ENCODE results near the gene AUTS2.

The AUTS2 gene

DNA sequence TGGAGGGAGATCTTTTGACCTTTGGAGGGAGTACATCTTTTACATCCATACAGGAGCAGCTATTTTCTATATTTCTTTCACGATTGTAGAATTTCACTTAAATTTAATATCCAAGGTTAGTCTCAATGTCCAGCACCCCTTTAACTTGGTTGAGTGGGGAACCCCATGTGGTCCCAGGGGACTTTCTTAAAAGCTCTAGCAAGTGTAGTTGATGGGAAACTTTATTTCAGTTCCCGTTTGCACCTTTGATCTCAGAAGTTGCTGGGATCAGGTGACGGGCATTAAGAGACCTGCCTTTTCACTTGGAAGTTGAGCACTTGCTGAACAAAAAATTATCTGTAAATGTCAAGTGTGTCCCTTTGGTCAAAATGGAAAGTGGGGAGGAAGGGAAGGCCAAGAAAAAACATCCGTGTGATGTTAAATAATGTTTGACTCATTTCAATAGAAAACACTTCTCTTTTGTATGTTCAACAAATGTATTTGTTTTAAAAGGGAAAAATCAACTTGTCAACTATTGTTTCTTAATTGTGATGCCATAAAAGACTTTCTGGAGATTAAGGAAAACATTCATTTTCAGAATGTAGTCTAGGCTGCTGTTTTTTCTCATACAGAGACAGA lies 1163.5 kb downstream of the AUTS2 start:
- Histone ChIP-seq H3K27ac (ENCODE audit: low read depth, low read length) (no peak overlapping the region), H3K4me2 (ENCODE audit: low read depth, low read length, poor library complexity, severe bottlenecking) (no peak overlapping the region)

DNA sequence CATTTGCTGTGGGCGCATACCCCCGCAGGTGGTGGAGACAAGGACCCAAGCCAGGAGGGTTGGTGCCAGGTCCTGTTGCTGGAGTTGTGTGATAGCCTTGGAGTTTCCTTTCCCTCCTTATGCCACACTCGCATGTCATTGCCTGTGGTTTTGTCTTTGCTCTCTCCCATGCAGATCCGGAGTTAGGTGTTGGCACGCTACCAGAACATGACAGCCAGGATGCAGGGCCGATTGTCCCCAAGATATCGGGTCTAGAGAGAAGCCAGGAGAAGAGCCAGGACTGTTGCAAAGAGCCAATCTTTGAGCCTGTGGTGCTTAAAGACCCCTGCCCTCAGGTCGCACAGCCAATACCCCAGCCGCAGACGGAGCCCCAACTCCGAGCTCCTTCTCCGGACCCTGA lies 1164.4 kb downstream of the AUTS2 start:
- Histone ChIP-seq H3K9me2 (replicated peaks; ENCODE audit: insufficient read depth, low read length) (no peaks in the 10 kb centered on the region), H3K36me3 (ENCODE audit: low read length) (no peaks in the 10 kb centered on the region), H3K27ac (ENCODE audit: low read depth, low read length) (no peak overlapping the region), H4K20me1 (ENCODE audit: low read depth, low read length) (no peaks in the 10 kb centered on the region; the same call in 1 of the 2 replicates), H3K4me2 (ENCODE audit: low read depth, low read length, poor library complexity, severe bottlenecking) (no peak overlapping the region), H3K9me3 (ENCODE audit: insufficient read depth, low read length) (no peaks in the 10 kb centered on the region), H3K79me2 (ENCODE audit: insufficient read depth, low read length) (no peaks in the 10 kb centered on the region), H3K27me3 (ENCODE audit: low read length) (no peaks in the 10 kb centered on the region), H2AFZ (ENCODE audit: low read depth, low read length, severe bottlenecking) (no peak overlapping the region), H3F3A (ENCODE audit: insufficient read depth) (no peaks in the 10 kb centered on the region), H3K4me3 (ENCODE audit: insufficient read depth, low read length, poor library complexity, severe bottlenecking) (no peak overlapping the region), H3K9ac (ENCODE audit: low read length) (no peak overlapping the region)
- TF ChIP-seq EZH2phosphoT487 (conservative IDR thresholded peaks at IDR 0.05; ENCODE audit: low read length) = no peak
- TF ChIP-seq, protein P1, sequence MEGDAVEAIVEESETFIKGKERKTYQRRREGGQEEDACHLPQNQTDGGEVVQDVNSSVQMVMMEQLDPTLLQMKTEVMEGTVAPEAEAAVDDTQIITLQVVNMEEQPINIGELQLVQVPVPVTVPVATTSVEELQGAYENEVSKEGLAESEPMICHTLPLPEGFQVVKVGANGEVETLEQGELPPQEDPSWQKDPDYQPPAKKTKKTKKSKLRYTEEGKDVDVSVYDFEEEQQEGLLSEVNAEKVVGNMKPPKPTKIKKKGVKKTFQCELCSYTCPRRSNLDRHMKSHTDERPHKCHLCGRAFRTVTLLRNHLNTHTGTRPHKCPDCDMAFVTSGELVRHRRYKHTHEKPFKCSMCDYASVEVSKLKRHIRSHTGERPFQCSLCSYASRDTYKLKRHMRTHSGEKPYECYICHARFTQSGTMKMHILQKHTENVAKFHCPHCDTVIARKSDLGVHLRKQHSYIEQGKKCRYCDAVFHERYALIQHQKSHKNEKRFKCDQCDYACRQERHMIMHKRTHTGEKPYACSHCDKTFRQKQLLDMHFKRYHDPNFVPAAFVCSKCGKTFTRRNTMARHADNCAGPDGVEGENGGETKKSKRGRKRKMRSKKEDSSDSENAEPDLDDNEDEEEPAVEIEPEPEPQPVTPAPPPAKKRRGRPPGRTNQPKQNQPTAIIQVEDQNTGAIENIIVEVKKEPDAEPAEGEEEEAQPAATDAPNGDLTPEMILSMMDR (IDR thresholded peaks at IDR 0.05; ENCODE audit: insufficient read depth, low read length, poor library complexity, severe bottlenecking) = no peak

More for the DNA sequence above, 1163.5 kb downstream of the AUTS2 start:
- H4K20me1 ChIP-seq (ENCODE audit: low read depth, low read length) = no peaks in the 10 kb centered on the region; the same call in 1 of the 2 replicates
- no peaks in the 10 kb centered on the region for H3K36me3 ChIP-seq (ENCODE audit: low read length)
- TF ChIP-seq, protein P1 (IDR thresholded peaks at IDR 0.05; ENCODE audit: insufficient read depth, low read length, poor library complexity, severe bottlenecking) = no peak
- no peak for TF ChIP-seq EZH2phosphoT487 (conservative IDR thresholded peaks at IDR 0.05; ENCODE audit: low read length)
- no peaks in the 10 kb centered on the region for H3K9me2 ChIP-seq (replicated peaks; ENCODE audit: insufficient read depth, low read length)
- no peak overlapping the region for H3K9ac ChIP-seq (ENCODE audit: low read length)
- H3F3A ChIP-seq (ENCODE audit: insufficient read depth) = no peaks in the 10 kb centered on the region
- H3K4me3 ChIP-seq (ENCODE audit: insufficient read depth, low read length, poor library complexity, severe bottlenecking) = no peak overlapping the region
- no peaks in the 10 kb centered on the region for H3K79me2 ChIP-seq (ENCODE audit: insufficient read depth, low read length)
- no peaks in the 10 kb centered on the region for H3K27me3 ChIP-seq (ENCODE audit: low read length)
- H2AFZ ChIP-seq (ENCODE audit: low read depth, low read length, severe bottlenecking) = no peak overlapping the region
- no peaks in the 10 kb centered on the region for H3K9me3 ChIP-seq (ENCODE audit: insufficient read depth, low read length)

DNA sequence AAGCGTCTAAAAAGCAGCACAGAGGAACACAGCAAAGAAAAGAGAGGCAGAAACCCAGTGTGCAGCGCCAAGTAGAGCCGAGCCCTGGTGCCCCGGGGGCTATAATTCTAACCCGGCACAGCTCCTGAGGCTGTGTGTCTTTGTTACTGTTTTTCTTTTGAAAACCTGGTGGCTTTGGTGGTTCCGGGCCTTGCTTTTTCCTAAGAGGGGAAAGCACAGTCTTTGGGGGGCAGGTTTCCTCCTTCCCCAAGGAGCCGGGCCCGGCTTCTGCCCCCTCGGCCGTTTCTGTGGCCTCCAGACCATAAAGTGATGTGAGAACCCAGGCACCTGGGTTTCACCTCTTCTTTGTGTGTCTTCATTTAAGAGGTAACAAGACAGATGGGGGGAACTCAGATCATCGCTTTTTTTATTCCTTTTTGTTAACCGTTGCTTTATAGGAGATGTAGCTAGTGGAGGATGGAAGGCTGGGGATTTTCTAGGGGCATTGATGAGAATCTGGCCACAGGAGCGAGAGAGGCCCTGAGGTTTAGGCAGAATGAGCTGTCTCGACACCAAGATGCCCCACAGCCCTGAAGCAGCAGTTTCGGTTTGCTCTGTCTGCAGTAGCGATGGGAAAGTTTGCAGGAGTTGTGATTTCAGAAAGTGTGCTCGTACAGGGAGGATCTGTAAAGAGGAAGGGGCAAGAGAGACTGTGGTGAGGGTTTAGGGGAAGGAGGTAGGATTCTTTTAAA lies 1165.9 kb downstream of the AUTS2 start:
- no peak overlapping the region for H3K4me2 ChIP-seq (ENCODE audit: low read depth, low read length, poor library complexity, severe bottlenecking)
- H3K36me3 ChIP-seq (ENCODE audit: low read length) = no peaks in the 10 kb centered on the region

More for the DNA sequence above, 1165.9 kb downstream of the AUTS2 start:
- Histone ChIP-seq H3K9me3 (ENCODE audit: insufficient read depth, low read length) (no peaks in the 10 kb centered on the region), H3K79me2 (ENCODE audit: insufficient read depth, low read length) (no peaks in the 10 kb centered on the region), H2AFZ (ENCODE audit: low read depth, low read length, severe bottlenecking) (no peak overlapping the region), H4K20me1 (ENCODE audit: low read depth, low read length) (no peaks in the 10 kb centered on the region), H3K9ac (ENCODE audit: low read length) (no peak overlapping the region), H3F3A (ENCODE audit: insufficient read depth) (no peaks in the 10 kb centered on the region), H3K4me3 (ENCODE audit: insufficient read depth, low read length, poor library complexity, severe bottlenecking) (no peak overlapping the region), H3K9me2 (replicated peaks; ENCODE audit: insufficient read depth, low read length) (no peaks in the 10 kb centered on the region), H3K27me3 (ENCODE audit: low read length) (no peaks in the 10 kb centered on the region), H3K27ac (ENCODE audit: low read depth, low read length) (no peak overlapping the region)
- TF ChIP-seq, protein P1 (IDR thresholded peaks at IDR 0.05; ENCODE audit: insufficient read depth, low read length, poor library complexity, severe bottlenecking) = no peak
- no peak for TF ChIP-seq EZH2phosphoT487 (conservative IDR thresholded peaks at IDR 0.05; ENCODE audit: low read length)

Measured in SU-DHL-6 (cell line).